Measurements from ENCODE around the gene FAM53B.

The FAM53B gene

DNA sequence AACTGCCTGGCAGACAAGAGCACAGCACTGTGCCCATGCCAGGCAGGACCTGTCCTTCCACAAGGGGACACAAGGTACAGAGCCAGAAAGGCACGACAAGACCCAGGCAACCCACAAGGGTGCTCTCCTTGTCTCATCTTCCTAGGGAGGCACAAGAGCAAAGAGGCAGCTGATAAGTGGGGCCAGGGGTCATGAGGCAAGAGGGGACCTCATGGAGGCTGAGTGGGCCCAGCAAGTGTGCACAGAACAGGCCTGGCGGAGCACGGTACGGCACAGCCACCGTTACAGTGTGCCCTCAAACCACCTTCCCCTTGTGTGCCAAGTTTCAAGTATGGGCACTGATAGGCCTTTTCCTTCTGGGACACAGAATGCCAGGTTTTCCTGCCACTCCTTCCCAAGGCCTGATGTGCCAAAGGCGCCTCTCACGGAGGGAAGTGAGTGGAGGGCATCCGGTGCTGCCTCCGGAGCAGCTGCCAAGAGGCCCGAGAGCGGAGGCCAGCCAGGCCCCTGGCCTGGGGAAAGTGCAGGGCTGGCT lies 75.6 kb downstream of the FAM53B start:
- TF ChIP-seq, protein P1, sequence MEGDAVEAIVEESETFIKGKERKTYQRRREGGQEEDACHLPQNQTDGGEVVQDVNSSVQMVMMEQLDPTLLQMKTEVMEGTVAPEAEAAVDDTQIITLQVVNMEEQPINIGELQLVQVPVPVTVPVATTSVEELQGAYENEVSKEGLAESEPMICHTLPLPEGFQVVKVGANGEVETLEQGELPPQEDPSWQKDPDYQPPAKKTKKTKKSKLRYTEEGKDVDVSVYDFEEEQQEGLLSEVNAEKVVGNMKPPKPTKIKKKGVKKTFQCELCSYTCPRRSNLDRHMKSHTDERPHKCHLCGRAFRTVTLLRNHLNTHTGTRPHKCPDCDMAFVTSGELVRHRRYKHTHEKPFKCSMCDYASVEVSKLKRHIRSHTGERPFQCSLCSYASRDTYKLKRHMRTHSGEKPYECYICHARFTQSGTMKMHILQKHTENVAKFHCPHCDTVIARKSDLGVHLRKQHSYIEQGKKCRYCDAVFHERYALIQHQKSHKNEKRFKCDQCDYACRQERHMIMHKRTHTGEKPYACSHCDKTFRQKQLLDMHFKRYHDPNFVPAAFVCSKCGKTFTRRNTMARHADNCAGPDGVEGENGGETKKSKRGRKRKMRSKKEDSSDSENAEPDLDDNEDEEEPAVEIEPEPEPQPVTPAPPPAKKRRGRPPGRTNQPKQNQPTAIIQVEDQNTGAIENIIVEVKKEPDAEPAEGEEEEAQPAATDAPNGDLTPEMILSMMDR (conservative IDR thresholded peaks at IDR 0.05; ENCODE audit: low read depth), result no peak
- H3K27ac ChIP-seq, result peak overlapping the region; percentile 30
- CTCF ChIA-PET, result interaction anchor here (0.7 to 0.8 kb wide), 2 partner anchors 48 to 103 kb away, joined by 3 to 6 read pairs; no protein-coding TSS in a partner anchor

DNA sequence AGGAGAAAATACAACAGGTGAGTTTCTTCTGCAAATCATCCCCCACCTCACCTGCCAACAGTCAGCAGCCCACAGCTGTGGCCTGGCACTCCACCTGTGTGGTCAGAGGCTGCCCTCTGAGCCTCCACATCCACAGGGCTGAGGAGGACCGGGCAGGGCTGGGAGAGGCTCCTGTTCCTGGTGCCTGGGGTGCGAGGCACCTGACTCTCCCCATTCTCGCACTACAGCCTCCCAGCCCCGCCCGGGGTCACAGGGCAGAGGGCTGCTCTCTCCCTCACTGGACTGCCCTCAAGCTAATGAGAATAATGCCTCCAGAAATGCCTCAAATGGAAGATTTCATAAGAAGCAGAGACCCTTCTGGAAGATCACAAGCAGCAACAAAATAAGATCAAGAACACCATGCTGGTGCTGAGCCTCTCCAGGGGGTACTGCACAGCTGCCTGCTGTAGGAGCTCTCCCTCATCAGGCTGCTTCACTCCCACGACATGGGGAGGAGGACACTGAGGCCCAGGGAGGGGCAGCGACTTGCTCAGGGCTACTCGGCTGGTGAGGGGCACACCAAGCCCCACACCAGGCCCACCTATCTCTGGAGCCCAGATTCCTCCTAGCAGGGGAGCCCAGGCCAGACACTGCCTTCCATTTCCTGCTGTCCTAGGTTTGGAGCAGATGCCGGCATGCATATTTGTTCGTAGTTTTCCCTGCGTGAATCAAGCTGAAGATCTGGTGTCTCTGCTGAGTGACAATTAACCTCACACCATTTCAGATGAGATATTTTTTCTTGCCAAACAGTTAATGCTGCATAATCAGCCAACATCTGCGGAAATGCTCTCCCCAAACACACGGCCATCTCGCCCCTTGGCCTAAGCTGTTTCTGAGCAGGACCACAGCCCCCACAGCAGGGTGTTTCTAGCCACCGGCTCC lies 76.5 kb downstream of the FAM53B start:
- peak overlapping the region; percentile 30 for H3K27ac ChIP-seq
- CTCF ChIA-PET, result interaction anchor here (0.7 to 0.8 kb wide), 2 partner anchors 47 to 104 kb away, joined by 3 to 6 read pairs; no protein-coding TSS in a partner anchor
- POLR2A ChIA-PET (ENCODE audit: low non-redundant PET), result interaction anchor here (0.7 kb wide), 1 partner anchor 114 kb away, joined by 3 read pairs; no protein-coding TSS in a partner anchor
- DNase-seq (ENCODE audit: low spot score), result no peak
- TF ChIP-seq, protein P1 (conservative IDR thresholded peaks at IDR 0.05; ENCODE audit: low read depth), result no peak

More for the DNA sequence above, 75.6 kb downstream of the FAM53B start:
- DNase-seq (ENCODE audit: low spot score), result no peak
- POLR2A ChIA-PET (ENCODE audit: low non-redundant PET), result no interaction called here

DNA sequence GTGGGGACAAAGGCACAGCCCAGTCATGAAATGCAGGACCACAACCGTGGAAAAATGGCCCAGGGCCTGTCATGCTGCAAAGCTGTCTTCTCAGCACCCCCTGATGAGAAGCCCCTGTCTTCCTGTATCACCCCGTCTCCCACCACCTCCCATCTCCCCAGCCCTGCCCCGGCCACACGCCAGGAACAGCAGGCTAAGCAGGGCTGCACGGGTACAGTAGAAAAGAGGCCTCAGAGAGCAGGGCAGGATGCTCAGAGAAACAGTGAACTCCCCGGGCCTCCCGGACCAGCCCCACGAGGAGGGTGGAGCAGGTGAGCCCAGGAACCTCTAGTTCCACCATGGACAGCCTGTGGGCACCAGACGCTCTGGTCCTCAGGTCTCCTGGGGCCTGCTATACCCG lies 77.7 kb downstream of the FAM53B start:
- ChIA-PET POLR2A (ENCODE audit: low non-redundant PET) (no interaction called here), CTCF (no interaction called here)

DNA sequence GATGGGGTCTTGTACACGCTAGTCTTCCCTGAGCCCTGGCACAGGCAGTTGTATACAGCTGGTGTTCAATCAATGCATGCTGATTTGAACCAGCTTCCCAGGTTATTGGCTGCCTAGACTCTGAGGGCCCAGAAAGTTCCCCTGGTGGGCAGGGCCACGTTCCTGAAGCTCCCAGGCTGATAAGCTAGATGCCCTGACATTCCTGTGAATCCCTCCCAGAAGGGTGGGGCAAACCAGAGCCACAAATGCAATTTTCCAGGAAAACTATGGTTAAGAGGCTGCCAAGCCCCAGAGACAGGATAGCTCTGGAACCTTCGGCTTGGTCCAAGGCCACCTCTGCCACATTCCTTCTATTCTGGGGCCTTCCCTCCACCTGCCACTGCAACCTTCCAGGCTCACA lies 78.2 kb downstream of the FAM53B start:
- TF ChIP-seq, protein P1 (conservative IDR thresholded peaks at IDR 0.05; ENCODE audit: low read depth), result no peak
- DNase-seq (ENCODE audit: low spot score), result no peak
- ChIA-PET CTCF (no interaction called here), POLR2A (ENCODE audit: low non-redundant PET) (no interaction called here)
- H3K27ac ChIP-seq, result peak overlapping the region; percentile 22

More for the DNA sequence above, 77.7 kb downstream of the FAM53B start:
- no peak for DNase-seq (ENCODE audit: low spot score)
- peak overlapping the region; percentile 22 for H3K27ac ChIP-seq
- TF ChIP-seq, protein P1 (conservative IDR thresholded peaks at IDR 0.05; ENCODE audit: low read depth), result no peak

DNA sequence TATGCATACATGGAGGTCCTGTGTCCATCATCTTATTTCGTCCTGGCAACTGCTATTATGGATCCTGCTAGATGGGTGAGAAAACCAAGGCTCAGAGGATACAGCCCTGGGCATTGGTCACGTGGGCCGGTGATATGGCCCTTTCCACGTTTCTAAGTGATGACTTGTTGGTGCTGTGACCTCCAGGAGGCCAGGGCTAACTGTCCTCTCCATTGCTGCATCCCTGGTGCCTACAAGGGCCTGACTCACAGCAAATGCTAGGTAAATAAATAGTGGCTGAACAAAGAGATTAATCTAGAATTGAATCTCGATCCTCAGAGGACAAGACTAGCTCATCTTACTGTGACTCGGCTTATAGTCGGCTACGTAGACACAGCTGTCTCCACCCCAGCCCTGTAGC lies 78.6 kb downstream of the FAM53B start:
- H3K27ac ChIP-seq, result peak overlapping the region; percentile 22; the same call in 1 of the 2 replicates
- POLR2A ChIA-PET (ENCODE audit: low non-redundant PET), result no interaction called here
- DNase-seq (ENCODE audit: low spot score), result no peak
- CTCF ChIA-PET, result no interaction called here
- TF ChIP-seq, protein P1 (conservative IDR thresholded peaks at IDR 0.05; ENCODE audit: low read depth), result no peak

DNA sequence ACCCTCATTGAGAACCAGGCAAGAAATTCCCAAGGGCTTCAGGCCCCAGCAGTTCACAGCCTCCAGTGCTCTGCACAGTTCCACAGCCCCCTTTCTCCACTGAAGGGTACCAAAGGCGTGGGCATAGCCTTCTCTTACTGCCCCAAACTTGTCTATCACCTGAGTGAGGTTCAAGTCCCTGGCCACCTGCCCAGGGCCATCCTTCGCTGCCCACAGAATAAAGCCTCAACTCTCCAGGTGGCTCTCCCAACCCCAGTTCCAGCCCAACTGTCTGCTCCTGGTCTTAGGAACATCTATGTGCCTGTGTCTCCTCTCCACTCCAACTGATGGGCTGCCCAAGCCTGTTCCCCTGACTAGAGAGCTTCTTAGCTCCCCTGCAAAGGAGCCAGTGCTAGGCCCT lies 79.1 kb downstream of the FAM53B start:
- DNase-seq (ENCODE audit: low spot score), result no peak
- TF ChIP-seq, protein P1 (conservative IDR thresholded peaks at IDR 0.05; ENCODE audit: low read depth), result no peak
- H3K27ac ChIP-seq, result 0 out of 2 replicates have a peak overlapping the region, but pooled peaks have one; percentile 8
- ChIA-PET POLR2A (ENCODE audit: low non-redundant PET) (no interaction called here), CTCF (interaction anchor here (0.9 to 1.2 kb wide), 2 partner anchors 16 to 54 kb away, joined by 3 to 4 read pairs; no protein-coding TSS in a partner anchor)
